A549 treated with RU486 at 1 μM for 4 hours (cell line): ENCODE measurements around the gene TAS2R9. TPM values are rescaled to one million over a fixed set of nuclear protein-coding genes. Genes with fewer than 3 reads are reported as not detected.

Source experiments
- total RNA-seq: library from RNA; stranded (reverse); fragments of 200-300 nt; extraction: Qiagen RNA extraction; gene quantifications from 5 replicates; pipeline ENCODE4 v1.2.3, GENCODE V29; 2022; ENCODE audit warnings: low read depth

TAS2R9 gene, protein sequence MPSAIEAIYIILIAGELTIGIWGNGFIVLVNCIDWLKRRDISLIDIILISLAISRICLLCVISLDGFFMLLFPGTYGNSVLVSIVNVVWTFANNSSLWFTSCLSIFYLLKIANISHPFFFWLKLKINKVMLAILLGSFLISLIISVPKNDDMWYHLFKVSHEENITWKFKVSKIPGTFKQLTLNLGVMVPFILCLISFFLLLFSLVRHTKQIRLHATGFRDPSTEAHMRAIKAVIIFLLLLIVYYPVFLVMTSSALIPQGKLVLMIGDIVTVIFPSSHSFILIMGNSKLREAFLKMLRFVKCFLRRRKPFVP
- total RNA-seq, result not detected in 5 replicates

DNA sequence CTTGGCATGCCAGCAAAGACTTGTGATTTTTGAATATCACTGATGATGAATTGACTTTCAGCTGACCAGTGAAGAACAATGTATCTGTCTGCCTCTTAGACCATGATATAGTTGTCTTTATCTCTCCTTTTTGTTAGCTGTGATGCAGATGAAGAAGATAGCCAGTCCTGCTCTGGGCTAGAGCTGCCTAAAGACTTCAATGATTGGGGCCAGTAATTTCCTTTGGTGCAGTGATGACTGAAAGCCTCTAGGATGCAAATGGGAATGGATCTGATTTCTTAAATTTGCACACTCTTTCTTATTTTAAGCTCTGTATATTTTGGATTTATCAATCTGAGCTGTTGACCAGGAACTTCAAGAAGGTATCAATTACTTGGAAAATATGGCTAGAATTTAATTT is at the start of gene TAS2R9:
TAS2R9 (minus strand) TSS at position 101 of the 400 bp plus-strand sequence; CDS start at position 8, 93 bp downstream.

DNA sequence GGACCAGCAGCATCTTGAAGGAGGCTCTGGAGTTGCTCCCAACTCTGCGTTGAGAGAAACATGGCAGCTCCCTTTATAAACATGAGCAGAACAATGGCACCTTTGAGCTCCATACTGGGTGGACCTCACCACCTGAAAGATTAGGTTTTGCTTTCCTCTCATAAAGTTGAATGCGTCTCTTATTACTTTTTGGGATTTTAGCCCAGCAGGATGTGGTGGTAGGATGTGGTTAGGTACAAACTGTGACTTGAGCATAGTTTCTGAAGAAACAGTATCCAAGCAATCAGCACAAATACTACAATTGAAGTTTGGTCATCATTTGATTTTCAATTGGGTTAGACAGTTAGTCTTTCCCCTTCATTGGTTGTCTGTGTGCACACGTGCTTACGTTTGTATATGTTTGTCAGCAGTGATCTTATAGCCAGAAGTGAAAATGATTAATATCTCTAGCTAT is 39.5 kb upstream of the TAS2R9 start, which contains the start of gene PRR4:
PRR4 (minus strand) TSS at position 51 of the 454 bp plus-strand sequence; CDS start at position 13, 38 bp downstream.

DNA sequence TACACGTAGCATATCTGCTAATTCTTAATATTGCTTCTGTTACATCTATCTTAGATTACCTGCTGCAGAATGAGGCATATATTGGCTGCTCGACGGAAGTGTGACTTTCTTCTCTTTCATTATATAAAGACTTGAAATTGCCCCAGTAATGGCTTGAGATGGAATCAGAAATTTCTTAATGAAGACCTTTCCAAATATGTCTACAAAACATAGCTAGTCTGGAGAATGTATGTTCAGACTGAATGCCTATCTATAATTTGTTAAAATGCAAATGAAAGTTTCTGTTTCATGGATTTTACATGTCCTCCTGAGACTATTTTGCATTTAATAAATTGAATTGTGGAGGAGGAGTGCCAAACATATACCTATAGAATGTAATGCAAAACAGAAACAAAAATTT is 16.3 kb upstream of the TAS2R9 start, which contains the start of gene TAS2R10:
TAS2R10 (minus strand) TSS at position 101 of the 400 bp plus-strand sequence; CDS start at position 12, 89 bp downstream.

DNA sequence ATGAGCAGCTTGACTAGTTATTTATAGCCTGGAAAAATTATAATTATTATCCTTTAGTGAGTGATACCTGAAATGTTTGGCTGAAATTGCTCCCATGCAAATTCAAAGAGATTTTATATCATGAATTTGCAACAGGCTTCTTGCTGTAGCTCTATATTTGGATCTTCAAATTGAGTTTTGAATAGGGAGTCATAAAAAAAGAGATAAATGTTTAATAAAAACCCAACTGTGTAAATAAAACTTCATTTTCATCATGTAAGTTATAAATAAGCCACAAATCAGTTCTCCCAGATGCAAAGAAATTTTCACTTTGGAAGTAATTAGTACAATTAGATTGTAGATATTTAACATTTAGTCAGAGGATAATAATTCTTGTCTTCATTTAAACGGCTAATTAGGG is 2.8 kb downstream of the TAS2R9 start, which contains the start of gene TAS2R8:
TAS2R8 (minus strand) TSS at position 101 of the 400 bp plus-strand sequence. CDS start 306 bp downstream, outside the sequence.

DNA sequence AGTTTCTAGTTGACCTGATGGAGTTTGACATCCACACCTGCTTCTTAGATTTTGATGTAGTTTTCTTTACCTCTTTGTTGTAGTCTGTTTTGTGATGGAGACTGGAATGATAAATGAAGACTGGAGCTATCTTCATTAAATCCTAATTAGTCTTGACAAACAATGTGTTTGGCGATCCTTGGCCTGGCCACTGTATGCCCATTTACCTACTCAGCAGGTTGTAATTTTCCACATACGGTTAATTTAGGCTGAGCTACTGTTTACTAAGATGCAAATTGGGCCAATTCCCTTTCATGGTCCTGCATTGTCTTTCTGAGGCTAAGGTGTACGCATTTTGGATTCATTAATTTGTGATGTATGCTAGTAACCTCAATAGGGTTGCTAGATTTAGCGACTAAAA is 7.4 kb downstream of the TAS2R9 start, which contains the start of gene TAS2R7:
TAS2R7 (minus strand) TSS at position 41 of the 400 bp plus-strand sequence. CDS start 57 bp downstream, outside the sequence.

Other genes starting within 250 kb of the TAS2R9 start
- gene MAGOHB, start 196.6 kb downstream of the TAS2R9 start, total RNA-seq, result 48.7 to 68.4 TPM (median 52.5 TPM) in 5 replicates
- 0.14 to 0.63 TPM (median 0.35 TPM) in 5 replicates for gene STYK1, start 136.1 kb downstream of the TAS2R9 start, total RNA-seq
- 257 to 299 TPM (median 275 TPM) in 5 replicates for gene YBX3, start 86.8 kb downstream of the TAS2R9 start, total RNA-seq
- not detected in 5 replicates for gene TAS2R7, start 7.5 kb downstream of the TAS2R9 start, total RNA-seq
- not detected in 5 replicates for gene TAS2R8, start 2.9 kb downstream of the TAS2R9 start, total RNA-seq
- gene TAS2R10, start 16.2 kb upstream of the TAS2R9 start, total RNA-seq, result 0.19 TPM in 1 of 5 replicates, not detected in the others
- gene PRR4, start 39.3 kb upstream of the TAS2R9 start, total RNA-seq, result 1.9 to 5.3 TPM (median 3.3 TPM) in 5 replicates
- 2.8 to 5.7 TPM (median 3.0 TPM) in 5 replicates for gene PRH1, start 74.1 kb upstream of the TAS2R9 start, total RNA-seq
- not detected in 5 replicates for gene TAS2R13, start 99.4 kb upstream of the TAS2R9 start, total RNA-seq
- gene PRH2, start 119.1 kb upstream of the TAS2R9 start, total RNA-seq, result not detected in 5 replicates
- gene TAS2R14, start 129.1 kb upstream of the TAS2R9 start, total RNA-seq, result 0.38 to 0.81 TPM (median 0.73 TPM) in 5 replicates
- not detected in 5 replicates for gene TAS2R50, start 176.7 kb upstream of the TAS2R9 start, total RNA-seq
- gene TAS2R20, start 188.1 kb upstream of the TAS2R9 start, total RNA-seq, result 0.07 to 0.09 TPM in 2 of 5 replicates, not detected in the others
- gene TAS2R19, start 212.5 kb upstream of the TAS2R9 start, total RNA-seq, result 0.16 TPM in 1 of 5 replicates, not detected in the others
- gene TAS2R31, start 221.2 kb upstream of the TAS2R9 start, total RNA-seq, result 0.14 to 0.33 TPM (median 0.18 TPM) in 4 of 5 replicates, not detected in the other